ENCODE data around the gene MGAT4B. TPM values are rescaled to one million over a fixed set of nuclear protein-coding genes. Genes with fewer than 3 reads are reported as not detected.

The MGAT4B gene
- polyA plus RNA-seq, 3 donors, result 12.4 to 151 (median 14.3) TPM

DNA sequence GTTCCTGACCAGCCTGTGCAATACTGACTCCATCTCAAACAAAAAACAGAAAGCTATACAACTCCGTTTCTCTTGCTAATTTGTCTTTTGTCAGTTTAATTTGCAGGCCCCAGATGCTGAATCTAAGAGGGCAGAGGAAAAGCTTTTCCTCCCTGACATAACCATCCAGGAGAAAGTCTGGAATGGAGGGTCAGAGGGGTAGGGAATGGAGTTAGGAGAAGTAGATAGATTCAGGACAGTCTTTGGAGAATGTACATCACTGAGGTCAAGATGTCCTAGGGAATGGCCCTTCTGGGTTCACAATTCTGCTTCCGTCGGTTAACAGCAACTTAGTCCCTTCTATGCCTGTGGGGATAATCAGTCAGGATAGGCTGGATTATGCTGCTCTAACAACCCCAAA is 7.4 kb upstream of the MGAT4B start:
- H3K4me1 ChIP-seq (ENCODE audit: control insufficient read depth in 1 of 2, insufficient read depth in 2 of 2, low read length in 2 of 2), result peaks cover 23 to 38% of the 10 kb centered on the region in 2 donors
- Mint-ChIP-seq H3K4me1 (peaks cover 23% of the 10 kb centered on the region), H3K27ac (peak overlapping the region in 1 of 7 donors; percentile 3), H3K27me3 (ENCODE audit: low read depth in 3 of 3) (peaks cover 9 to 18% (median 16%) of the 10 kb centered on the region in 3 donors), H3K9me3 (peaks cover 0 to 7% (median 2%) of the 10 kb centered on the region in 7 donors), H3K36me3 (peaks cover 19 to 29% of the 10 kb centered on the region in 2 donors), H3K4me3 (no peak overlapping the region)
- intact Hi-C loops (cut with micrococcal nuclease), result no loop called here
- no peak overlapping the region for H3K4me2 ChIP-seq (replicated peaks; ENCODE audit: extremely low read depth, low read length, poor library complexity, severe bottlenecking)
- no peak for DNase-seq
- no peaks in the 10 kb centered on the region for H3K27me3 ChIP-seq (ENCODE audit: control insufficient read depth in 2 of 2, insufficient read depth in 2 of 2, low read length in 2 of 2)
- H2AFZ ChIP-seq (ENCODE audit: insufficient read depth, low read depth, low read length, poor library complexity, severe bottlenecking), result no peak overlapping the region
- no peak overlapping the region for H3K9ac ChIP-seq (ENCODE audit: insufficient read depth, low read length, poor library complexity, severe bottlenecking)
- H4K20me1 ChIP-seq (ENCODE audit: insufficient read depth, low read length), result no peaks in the 10 kb centered on the region
- WGBS (ENCODE audit: insufficient coverage), result no CpG with 5 or more reads among the region's 3 CpGs
- peaks cover 0 to 9% of the 10 kb centered on the region in 2 donors for H3K36me3 ChIP-seq (replicated peaks in 1 of 2; ENCODE audit: control insufficient read depth in 1 of 2, insufficient read depth in 2 of 2, low read length in 2 of 2)
- no peak overlapping the region for H3K27ac ChIP-seq (ENCODE audit: low read depth in 1 of 2, low read length in 2 of 2)
- H3K4me3 ChIP-seq (replicated peaks in 1 of 3; ENCODE audit: low read depth in 2 of 3, low read length in 3 of 3), result no peak overlapping the region
- no peaks in the 10 kb centered on the region for H3K9me3 ChIP-seq (replicated peaks in 1 of 2; ENCODE audit: control insufficient read depth in 1 of 2, insufficient read depth in 1 of 2, low read length in 2 of 2)
- TF ChIP-seq, protein P1, sequence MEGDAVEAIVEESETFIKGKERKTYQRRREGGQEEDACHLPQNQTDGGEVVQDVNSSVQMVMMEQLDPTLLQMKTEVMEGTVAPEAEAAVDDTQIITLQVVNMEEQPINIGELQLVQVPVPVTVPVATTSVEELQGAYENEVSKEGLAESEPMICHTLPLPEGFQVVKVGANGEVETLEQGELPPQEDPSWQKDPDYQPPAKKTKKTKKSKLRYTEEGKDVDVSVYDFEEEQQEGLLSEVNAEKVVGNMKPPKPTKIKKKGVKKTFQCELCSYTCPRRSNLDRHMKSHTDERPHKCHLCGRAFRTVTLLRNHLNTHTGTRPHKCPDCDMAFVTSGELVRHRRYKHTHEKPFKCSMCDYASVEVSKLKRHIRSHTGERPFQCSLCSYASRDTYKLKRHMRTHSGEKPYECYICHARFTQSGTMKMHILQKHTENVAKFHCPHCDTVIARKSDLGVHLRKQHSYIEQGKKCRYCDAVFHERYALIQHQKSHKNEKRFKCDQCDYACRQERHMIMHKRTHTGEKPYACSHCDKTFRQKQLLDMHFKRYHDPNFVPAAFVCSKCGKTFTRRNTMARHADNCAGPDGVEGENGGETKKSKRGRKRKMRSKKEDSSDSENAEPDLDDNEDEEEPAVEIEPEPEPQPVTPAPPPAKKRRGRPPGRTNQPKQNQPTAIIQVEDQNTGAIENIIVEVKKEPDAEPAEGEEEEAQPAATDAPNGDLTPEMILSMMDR (IDR thresholded peaks at IDR 0.05), result no peak
- no peaks in the 10 kb centered on the region for H3K79me2 ChIP-seq (ENCODE audit: insufficient read depth, low read length)

DNA sequence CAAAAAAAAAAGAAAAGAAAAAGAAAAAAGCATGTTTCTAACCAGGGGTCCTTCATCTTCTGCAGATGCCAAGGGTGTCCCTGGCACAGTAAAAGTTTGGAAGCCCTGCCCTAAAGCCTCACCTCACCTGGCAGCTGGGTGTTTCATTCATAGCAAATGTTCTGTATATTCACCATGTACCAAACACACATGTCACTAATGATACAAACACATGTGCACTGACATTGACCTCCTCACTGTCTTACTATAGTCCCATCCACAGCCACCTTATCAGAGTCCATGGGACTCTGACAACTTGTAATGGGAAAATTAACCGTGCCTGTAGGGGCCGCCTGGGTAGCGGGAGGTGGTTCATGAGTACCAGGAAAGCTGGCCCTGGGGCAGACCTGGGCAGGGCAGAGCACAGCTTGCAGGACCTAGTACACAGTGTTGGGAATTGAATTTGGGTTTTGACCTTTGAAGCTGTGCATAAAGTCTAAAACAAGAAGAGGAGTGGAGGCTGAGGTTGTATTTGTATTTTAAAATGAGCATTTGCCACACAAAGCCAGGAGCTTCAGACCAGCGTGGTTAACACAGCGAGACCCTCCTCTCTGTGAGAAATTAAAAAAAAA is 6.4 kb upstream of the MGAT4B start:
- Histone ChIP-seq H3K36me3 (replicated peaks in 1 of 2; ENCODE audit: control insufficient read depth in 1 of 2, insufficient read depth in 2 of 2, low read length in 2 of 2) (peaks cover 0 to 9% of the 10 kb centered on the region in 2 donors), H3K4me2 (replicated peaks; ENCODE audit: extremely low read depth, low read length, poor library complexity, severe bottlenecking) (no peak overlapping the region), H3K4me3 (replicated peaks in 1 of 3; ENCODE audit: low read depth in 2 of 3, low read length in 3 of 3) (no peak overlapping the region), H3K9me3 (replicated peaks in 1 of 2; ENCODE audit: control insufficient read depth in 1 of 2, insufficient read depth in 1 of 2, low read length in 2 of 2) (no peaks in the 10 kb centered on the region), H2AFZ (ENCODE audit: insufficient read depth, low read depth, low read length, poor library complexity, severe bottlenecking) (no peak overlapping the region), H3K4me1 (ENCODE audit: control insufficient read depth in 1 of 2, insufficient read depth in 2 of 2, low read length in 2 of 2) (peaks cover 15 to 29% of the 10 kb centered on the region in 2 donors), H3K9ac (ENCODE audit: insufficient read depth, low read length, poor library complexity, severe bottlenecking) (no peak overlapping the region), H3K79me2 (ENCODE audit: insufficient read depth, low read length) (peaks cover 2% of the 10 kb centered on the region), H3K27ac (ENCODE audit: low read depth in 1 of 2, low read length in 2 of 2) (no peak overlapping the region), H3K27me3 (ENCODE audit: control insufficient read depth in 2 of 2, insufficient read depth in 2 of 2, low read length in 2 of 2) (no peaks in the 10 kb centered on the region), H4K20me1 (ENCODE audit: insufficient read depth, low read length) (no peaks in the 10 kb centered on the region)
- H3K27ac Mint-ChIP-seq, result no peak overlapping the region
- DNase-seq, result no peak
- peaks cover 9 to 18% (median 16%) of the 10 kb centered on the region in 3 donors for H3K27me3 Mint-ChIP-seq (ENCODE audit: low read depth in 3 of 3)
- TF ChIP-seq, protein P1 (IDR thresholded peaks at IDR 0.05), result no peak
- peaks cover 0 to 7% (median 2%) of the 10 kb centered on the region in 7 donors for H3K9me3 Mint-ChIP-seq
- H3K4me1 Mint-ChIP-seq, result peaks cover 15% of the 10 kb centered on the region
- H3K4me3 Mint-ChIP-seq, result no peak overlapping the region
- intact Hi-C loops (cut with micrococcal nuclease), result no loop called here
- 100% methylated on average over 3 of the region's 5 CpGs for WGBS (ENCODE audit: insufficient coverage)
- H3K36me3 Mint-ChIP-seq, result peaks cover 19 to 29% of the 10 kb centered on the region in 2 donors
